ENCODE data around the gene SPRED2. TPM values are rescaled to one million over a fixed set of nuclear protein-coding genes. Genes with fewer than 3 reads are reported as not detected.

SPRED2 gene
- total and polyA plus RNA-seq, 10 donors, result 3.5 to 26.4 (median 13.8) TPM

DNA sequence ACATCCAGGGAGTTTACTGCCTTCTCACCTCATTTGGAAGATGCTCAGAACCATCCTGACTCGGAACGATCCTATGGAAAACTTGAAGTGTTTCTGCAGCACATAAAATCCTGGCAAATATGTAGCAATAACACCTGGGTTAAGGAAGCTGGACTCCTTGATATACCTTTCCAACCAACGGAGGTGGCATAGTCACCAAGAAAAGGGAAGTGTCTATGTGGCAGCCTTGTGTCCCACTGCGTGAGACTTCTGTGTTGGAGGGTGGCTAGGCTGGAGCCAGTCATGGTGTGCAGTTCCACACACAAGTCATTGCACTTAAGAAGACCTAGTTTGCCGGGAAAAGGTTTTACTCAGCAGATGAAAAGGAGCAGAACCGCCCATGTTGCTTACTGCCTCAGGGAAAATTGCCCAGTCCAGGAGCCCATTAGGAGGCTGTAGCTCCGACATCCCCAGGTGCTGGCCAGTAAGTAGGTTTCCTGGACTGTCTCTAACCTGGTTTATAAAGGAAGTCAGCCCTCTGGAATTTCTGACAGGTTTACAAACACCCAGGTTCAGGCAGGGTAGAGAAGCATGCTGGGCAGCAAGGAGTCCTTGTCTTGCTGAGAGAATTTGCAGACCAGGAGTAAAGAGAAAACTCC, 46.2 kb upstream of the SPRED2 start:
- WGBS, 5 donors, result 81 to 86% (median 82%) methylated on average over 7 of the region's 7 CpGs

DNA sequence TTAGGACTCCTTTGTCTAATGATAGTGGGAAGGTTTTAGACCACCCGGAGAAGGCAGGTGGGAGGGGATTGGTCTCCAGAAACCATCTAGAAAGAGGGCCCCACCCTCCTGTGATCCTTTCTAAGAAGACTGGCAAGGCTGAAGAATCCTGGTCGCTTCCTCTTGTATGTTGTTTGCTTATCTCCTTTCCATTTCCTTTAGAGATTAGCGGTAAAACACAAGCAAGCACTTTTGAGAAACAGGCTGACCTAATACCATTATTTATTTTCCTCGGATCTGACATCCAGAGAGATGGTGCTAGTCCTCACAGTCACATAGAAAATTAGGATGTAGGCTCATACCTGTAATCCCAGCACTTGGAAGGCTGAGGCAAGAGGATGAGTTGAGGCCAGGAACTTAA, 45.2 kb upstream of the SPRED2 start:
- Histone ChIP-seq H3K27me3 (replicated peaks in 1 of 7) (peaks cover 0 to 4% (median 0%) of the 10 kb centered on the region in 7 donors), H3K4me3 (no peak overlapping the region), H3K27ac (no peak overlapping the region), H3K9me3 (peaks cover 0 to 27% (median 13%) of the 10 kb centered on the region in 8 donors), H3K36me3 (no peaks in the 10 kb centered on the region), H3K4me1 (peaks cover 0 to 18% (median 0%) of the 10 kb centered on the region in 6 donors)
- 55 to 70% (median 59%) methylated on average over 4 of the region's 4 CpGs for WGBS, 5 donors
- DNase-seq, result no peak
- intact Hi-C loops (cut with DNase I; ENCODE audit: low total_unique reads), result no loop called here
- TF ChIP-seq, protein P1, sequence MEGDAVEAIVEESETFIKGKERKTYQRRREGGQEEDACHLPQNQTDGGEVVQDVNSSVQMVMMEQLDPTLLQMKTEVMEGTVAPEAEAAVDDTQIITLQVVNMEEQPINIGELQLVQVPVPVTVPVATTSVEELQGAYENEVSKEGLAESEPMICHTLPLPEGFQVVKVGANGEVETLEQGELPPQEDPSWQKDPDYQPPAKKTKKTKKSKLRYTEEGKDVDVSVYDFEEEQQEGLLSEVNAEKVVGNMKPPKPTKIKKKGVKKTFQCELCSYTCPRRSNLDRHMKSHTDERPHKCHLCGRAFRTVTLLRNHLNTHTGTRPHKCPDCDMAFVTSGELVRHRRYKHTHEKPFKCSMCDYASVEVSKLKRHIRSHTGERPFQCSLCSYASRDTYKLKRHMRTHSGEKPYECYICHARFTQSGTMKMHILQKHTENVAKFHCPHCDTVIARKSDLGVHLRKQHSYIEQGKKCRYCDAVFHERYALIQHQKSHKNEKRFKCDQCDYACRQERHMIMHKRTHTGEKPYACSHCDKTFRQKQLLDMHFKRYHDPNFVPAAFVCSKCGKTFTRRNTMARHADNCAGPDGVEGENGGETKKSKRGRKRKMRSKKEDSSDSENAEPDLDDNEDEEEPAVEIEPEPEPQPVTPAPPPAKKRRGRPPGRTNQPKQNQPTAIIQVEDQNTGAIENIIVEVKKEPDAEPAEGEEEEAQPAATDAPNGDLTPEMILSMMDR (IDR thresholded peaks at IDR 0.05 in 8 of 11, conservative IDR thresholded peaks at IDR 0.05 in 3 of 11), result no peak
- TF ChIP-seq POLR2AphosphoS5 (IDR thresholded peaks at IDR 0.05), result no peak
- TF ChIP-seq POLR2A (IDR thresholded peaks at IDR 0.05), result no peak

More for the DNA sequence above, 46.2 kb upstream of the SPRED2 start:
- no peak overlapping the region for H3K27ac ChIP-seq
- no peaks in the 10 kb centered on the region for H3K36me3 ChIP-seq
- H3K4me3 ChIP-seq, result no peak overlapping the region
- peaks cover 0 to 27% (median 13%) of the 10 kb centered on the region in 8 donors for H3K9me3 ChIP-seq
- DNase-seq, result no peak
- intact Hi-C loops (cut with DNase I; ENCODE audit: low total_unique reads), result no loop called here
- H3K27me3 ChIP-seq (replicated peaks in 1 of 7), result peaks cover 0 to 4% (median 0%) of the 10 kb centered on the region in 7 donors
- no peak for TF ChIP-seq POLR2AphosphoS5 (IDR thresholded peaks at IDR 0.05)
- TF ChIP-seq, protein P1 (IDR thresholded peaks at IDR 0.05 in 8 of 11, conservative IDR thresholded peaks at IDR 0.05 in 3 of 11), result no peak
- TF ChIP-seq POLR2A (IDR thresholded peaks at IDR 0.05), result no peak
- peaks cover 0 to 18% (median 0%) of the 10 kb centered on the region in 6 donors for H3K4me1 ChIP-seq

GRCh38 chr2:65476778-65477177, 44.4 kb upstream of the SPRED2 start:
- no peak overlapping the region for H3K4me3 ChIP-seq
- intact Hi-C loops (cut with DNase I; ENCODE audit: low total_unique reads), result no loop called here
- 96 to 99% (median 97%) methylated on average over 9 of the region's 9 CpGs for WGBS, 5 donors
- DNase-seq, result no peak
- peaks cover 0 to 27% (median 13%) of the 10 kb centered on the region in 8 donors for H3K9me3 ChIP-seq
- H3K27me3 ChIP-seq (replicated peaks in 1 of 7), result peaks cover 0 to 4% (median 0%) of the 10 kb centered on the region in 7 donors
- H3K36me3 ChIP-seq, result no peaks in the 10 kb centered on the region
- no peak overlapping the region for H3K27ac ChIP-seq
- no peak for TF ChIP-seq POLR2A (IDR thresholded peaks at IDR 0.05)
- no peak for TF ChIP-seq POLR2AphosphoS5 (IDR thresholded peaks at IDR 0.05)
- TF ChIP-seq, protein P1 (IDR thresholded peaks at IDR 0.05 in 8 of 11, conservative IDR thresholded peaks at IDR 0.05 in 3 of 11), result no peak
- peaks cover 0 to 18% (median 0%) of the 10 kb centered on the region in 6 donors for H3K4me1 ChIP-seq

DNA sequence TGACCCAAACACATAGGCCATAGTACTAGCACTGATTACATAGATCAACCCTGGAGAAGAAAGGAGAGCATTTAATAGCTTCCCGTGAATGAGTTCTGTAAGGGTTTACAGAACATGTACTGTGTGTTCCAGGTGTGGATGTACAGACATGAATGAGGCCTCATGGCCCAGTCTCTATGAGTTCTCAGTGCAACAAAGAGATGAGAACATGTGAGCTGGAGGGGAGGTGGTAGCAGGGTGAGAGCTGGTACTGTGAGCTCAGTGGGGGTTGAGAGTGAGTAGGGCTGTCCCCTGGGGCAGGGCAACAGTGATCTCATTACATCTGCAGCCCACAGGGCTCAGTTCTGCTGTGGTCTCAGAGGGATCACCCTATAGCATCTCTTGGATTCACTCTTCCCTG, 42.6 kb upstream of the SPRED2 start:
- Histone ChIP-seq H3K27ac (no peak overlapping the region), H3K4me1 (peaks cover 0 to 18% (median 0%) of the 10 kb centered on the region in 6 donors), H3K36me3 (no peaks in the 10 kb centered on the region), H3K9me3 (peaks cover 0 to 27% (median 13%) of the 10 kb centered on the region in 8 donors), H3K27me3 (replicated peaks in 1 of 7) (peaks cover 0 to 4% (median 0%) of the 10 kb centered on the region in 7 donors), H3K4me3 (no peak overlapping the region)
- whole genome bisulfite sequencing, 5 donors, result 89 to 100% (median 94%) methylated on average over 1 of the region's 1 CpG
- intact Hi-C loops (cut with DNase I; ENCODE audit: low total_unique reads), result no loop called here
- TF ChIP-seq POLR2AphosphoS5 (IDR thresholded peaks at IDR 0.05), result no peak
- no peak for TF ChIP-seq POLR2A (IDR thresholded peaks at IDR 0.05)
- TF ChIP-seq, protein P1 (IDR thresholded peaks at IDR 0.05 in 8 of 11, conservative IDR thresholded peaks at IDR 0.05 in 3 of 11), result no peak
- no peak for DNase-seq

Measured in spleen (tissue), 11 donors.